Stimulated activated CD8-positive, alpha-beta memory T cell treated with anti-CD3 and anti-CD28 coated beads, Interleukin-15, amount 100 ng/mL, for 24 hours (primary cell): ENCODE measurements around the gene ASB16.

ENCODE experiments used
- DNase-seq: peaks from one replicate; pipeline ENCODE4 v3.0.0-alpha.2; 2020; ENCODE audit warnings: low read depth

ASB16 gene

DNA sequence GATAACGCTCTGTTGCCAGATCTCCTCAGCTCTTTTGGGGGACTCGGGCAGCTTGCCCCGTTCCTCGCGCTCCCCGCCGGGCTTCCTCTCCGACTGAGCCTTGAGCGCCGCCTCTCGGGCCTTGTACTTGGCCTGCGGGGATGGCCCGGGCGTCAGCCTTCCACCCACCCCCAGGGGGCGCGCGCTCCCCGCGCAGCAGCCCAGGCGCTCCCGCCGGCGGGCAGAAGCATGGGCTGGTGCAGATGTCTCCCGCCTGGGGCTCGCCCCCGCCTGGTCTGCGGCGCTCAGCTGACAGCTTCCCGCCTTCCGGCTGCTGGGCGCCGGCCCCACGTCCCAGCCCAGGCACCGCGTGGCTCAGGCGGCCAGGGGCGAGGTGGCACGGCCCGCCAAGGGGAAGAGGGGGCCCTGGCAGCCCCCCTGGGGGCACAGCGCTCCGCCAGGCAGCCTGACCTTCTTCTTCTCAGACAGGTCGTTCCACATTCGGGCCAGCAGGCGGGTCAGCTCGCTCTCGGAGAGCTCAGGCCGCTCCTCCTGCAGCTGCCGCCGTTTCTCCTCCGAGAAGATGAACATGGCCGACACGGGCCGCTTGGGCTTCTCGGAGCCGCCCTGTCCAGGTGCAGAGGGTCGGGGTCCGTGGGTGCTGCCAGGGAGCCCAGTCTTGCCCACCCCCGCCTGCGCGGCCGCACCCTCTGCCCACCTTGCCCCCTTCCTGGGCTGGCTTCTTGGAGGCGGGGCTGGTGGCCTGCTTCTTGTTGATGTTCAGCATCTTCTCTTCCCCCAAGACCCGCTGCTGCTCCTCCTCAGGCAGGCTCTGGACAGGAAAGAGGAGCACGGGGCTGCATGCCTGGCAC is 40.1 kb downstream of the ASB16 start:
- peak; percentile 81 for DNase-seq

DNA sequence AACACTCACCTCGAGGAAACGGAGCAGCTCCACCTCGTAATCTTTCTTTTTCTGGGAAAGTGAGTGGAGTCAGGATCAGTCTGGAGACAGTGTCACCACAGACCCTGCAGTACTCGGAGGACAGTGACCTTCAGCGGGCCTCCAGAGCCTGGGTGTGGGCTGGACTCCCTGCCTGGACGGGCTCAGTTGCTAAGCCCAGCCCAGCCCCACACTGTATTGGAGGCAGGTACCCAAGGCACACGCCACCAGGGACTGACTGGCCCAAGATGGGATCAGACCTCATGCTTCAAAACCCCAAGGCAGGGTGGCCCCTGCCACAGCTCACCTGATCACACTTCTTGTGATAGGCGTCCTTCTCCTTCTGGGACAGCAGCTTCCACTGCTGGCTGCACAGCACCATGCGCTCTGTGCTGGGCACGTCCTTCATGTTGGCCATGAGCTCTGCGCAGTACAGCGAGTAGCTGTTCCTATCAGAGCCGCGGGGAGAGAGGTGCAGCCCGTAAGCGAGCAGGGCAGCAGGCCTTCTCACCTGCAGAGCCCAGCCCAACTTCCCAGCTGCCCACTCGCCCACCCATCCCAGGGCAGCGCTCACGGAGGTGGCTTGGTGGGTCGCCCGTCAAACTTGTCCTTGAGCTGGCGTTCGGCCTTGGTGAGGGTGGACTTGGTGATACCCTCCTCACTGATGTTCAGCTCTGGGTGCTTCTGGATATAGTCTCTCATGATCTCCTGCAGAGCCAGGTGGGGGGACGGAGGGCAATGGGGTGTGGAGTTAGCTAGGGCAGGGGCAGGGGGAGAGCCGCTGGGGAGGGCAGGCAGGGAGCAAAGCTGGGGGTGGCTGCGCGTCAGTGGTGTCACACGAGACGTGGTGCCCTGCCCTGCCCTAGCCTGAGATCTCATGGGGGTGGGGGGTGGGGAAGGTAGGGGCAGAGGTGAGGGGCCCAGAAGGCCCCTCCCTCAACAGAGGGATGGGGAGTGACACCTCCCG is 41.1 kb downstream of the ASB16 start:
- DNase-seq: no peak

DNA sequence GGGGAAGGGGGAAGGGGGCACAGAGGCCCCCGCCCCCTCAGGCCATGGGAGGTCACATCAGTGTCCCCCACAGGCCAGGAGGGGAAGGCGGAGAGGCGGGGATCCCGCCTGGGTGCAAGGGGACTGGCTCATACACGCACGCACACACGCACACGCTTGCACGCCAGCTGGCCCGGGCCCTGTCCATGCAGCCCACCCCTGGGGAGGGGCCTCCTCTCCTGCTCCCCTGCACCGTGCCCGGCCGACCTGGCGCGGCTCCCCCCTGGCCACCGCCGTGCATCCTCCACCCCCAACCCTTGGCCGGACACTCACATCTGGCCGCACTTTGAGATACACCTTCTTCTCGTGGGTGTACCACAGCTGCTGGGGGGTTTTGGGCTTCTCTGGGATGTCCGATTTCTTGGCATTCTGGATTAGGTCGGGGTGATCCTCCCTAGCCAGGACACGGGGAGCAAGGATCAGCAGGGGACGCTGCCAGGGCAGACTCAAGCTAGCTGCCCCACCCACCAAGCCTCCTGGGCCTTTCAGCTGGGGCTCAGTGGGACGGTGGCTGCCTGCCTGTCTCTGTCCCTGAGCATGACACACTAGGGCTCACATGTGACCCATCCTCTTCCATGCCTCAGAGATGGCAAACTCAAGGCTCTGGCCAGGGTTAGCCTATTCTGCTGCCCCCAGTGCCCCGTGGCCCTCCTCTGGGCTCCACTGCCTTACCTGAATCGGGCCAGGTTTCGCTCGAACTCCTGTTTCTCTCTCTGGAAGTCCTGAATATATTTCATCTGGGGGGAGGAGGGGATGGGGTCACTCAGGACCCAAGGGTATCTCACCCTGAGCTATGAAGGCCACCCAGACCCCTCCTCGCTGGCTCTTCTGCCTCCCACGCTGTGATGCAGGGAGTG is 42.3 kb downstream of the ASB16 start:
- no peak for DNase-seq

DNA sequence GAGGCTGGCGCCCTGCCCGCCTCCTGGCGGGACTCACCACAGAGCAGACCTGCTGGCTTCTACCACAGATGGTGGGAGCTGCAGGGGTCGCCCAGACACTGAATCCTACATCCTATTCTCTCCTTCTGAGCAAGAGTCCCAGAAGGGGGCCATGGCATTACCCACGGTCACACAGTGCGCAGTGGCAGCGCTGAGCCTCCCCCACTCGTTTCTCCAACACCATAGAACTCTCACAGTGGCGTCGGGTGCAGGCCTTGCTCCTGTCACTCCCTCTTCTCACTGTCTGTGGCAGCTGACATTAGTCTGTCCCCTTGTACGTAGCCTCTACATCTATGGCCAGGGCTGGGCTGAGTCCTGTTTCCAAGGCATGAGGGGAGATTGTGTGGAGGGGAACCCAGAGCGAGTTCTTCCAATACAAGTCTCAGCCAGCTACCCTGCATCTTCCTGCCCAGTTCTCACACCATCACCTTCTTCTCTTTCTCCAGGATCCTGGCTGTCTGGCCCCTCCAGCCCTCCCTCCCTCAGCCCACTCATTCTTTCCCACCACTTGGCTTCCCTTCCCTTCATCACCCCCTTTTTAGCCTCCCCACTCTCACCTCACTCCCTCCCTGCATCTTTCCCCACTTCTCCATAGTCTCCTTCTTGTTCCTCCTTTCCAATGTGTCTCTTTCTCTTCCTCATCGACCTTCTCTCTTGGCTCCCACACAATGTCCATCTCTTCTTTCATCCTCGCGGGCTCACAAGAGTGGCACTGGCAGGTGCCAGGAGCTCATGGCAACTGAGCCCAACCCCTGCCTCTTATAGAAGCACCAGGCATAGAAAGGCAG is 43.1 kb downstream of the ASB16 start:
- DNase-seq: no peak

DNA sequence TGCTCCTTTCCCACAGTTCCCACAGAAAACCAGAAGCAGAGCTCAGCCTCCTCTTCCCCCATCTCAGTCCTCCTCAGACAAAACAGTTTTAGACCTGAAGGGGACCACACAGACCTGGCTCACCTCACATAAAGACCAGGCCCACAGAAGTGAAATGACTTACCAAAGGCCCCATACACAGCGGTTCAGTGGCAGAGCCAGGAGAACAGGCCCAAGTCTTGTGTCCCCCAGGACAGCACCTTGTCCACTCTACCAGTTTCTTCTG is 43.7 kb downstream of the ASB16 start:
- DNase-seq: no peak

DNA sequence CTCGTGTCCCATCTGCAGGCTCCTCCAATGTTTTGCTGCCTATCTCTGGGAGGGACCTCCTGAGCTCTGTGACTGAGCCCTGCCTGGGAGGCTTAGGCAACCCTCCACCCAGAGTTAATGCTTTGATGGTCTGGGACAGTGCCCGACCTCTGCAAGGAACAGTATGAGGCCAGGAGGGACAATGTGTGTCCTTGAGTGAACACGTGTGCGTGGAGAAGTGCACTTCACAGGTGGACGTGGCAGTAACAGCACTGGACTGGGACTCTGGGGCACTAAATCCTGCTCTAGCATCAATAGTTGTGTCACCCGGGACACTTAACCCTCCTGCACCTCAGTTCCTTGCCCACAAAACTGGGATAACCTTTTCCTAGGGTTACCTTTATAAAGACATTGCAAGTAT is 44.4 kb downstream of the ASB16 start:
- DNase-seq: no peak

DNA sequence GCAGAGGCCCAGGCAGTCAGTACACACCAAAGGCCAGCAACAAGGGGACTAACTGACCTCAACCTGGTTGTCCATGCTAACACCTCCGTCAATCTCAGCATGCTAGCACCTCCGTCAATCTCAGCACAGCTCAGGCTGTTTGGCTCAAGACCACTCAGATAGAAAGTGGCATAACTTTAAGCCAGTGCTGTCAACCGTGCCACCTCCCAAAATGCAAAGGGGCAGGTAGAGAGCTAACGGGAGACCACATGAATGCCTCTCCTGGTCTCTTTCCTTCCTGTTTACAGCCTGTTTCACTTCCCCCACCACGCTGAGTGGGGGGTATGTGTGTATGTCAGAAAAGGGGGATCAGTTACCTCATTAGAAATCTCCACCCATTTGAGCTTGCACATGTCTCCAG is 45.7 kb downstream of the ASB16 start:
- no peak for DNase-seq

DNA sequence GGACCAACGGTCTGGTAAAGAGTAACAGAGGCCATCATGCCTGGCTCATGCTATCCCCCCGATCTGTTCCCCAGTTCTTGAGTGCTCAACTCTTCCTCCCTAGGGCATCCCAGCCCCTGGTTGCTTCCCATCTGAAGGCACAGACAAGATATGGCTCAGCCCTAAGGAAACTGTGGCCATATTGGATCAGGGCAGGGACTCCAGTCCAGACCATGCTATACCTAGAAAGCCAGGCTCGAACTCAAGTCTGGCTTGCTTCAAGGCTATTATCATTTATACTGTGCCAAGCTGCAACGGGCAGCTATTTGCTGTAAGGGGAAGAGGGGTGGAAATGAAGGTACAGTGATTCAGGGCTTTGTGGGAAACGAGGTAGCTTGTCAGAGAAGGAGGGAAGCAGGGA is 46.2 kb downstream of the ASB16 start:
- no peak for DNase-seq

DNA sequence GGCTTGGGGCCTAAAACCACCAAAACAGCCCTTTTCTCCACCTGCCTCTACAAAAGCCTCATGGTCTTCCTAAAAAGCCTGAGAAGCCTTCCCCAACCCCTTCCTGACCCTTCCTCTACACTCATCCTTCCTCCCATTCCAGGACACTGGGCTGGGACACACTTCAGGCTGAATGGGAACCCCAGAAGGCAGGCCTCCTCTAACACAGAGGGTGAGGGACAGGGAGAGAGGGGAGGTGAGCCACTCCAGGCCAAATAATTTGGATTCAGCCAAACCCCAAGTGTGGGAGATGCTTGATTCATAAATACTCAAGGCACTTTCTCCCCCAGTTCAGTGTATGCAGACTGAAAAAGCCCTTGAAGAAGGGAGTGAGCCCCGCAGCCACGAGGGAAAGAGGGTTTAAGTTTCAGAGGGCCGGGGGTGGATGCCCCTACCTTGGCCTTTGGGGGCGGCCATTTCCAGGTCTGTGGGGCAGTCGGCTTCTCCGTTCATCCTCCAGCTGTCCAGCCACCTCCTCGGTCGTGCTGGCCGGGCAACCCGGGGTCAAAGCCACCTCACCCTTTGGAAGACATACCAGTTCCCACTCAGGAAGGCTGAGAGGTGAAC is 47.3 kb downstream of the ASB16 start:
- no peak for DNase-seq

DNA sequence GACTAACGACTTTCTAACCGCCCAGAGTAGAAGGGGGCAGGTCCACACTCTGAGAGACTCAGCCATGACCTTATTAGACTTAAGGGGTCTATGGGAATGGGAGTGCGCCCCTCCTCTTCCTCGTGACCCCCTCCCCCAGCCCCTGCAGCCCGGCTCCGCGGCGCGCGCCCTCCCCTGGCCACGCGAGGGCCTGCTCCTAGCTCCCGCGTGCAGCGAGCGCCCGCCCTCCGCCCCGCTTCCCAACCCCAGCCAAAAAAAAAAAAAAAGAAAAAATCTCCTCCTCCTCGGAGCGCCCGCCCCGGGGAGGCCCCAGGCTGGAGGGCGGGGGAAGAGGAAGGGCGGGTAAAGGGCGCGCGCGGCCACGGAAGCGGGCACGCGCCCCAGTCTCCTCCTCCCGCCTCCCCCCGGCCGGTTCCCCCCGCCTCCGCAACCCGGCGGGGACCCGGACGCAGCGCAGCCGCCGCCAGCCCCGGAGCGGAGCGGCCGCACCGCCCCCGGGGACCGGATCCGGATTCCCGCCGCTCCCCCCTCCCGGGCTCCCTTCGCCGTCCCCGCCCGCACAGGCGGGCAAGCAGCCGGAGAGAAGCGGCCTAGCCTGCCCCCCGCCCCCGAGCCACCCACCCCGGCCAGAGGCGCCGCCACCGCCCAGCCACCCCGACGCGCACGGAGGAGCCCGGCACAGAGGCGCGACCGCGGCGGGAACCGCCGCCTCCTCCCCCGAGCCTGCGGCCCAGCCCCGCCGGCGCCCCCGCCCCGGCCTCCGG is 48.0 kb downstream of the ASB16 start:
- DNase-seq: peak; percentile 69

DNA sequence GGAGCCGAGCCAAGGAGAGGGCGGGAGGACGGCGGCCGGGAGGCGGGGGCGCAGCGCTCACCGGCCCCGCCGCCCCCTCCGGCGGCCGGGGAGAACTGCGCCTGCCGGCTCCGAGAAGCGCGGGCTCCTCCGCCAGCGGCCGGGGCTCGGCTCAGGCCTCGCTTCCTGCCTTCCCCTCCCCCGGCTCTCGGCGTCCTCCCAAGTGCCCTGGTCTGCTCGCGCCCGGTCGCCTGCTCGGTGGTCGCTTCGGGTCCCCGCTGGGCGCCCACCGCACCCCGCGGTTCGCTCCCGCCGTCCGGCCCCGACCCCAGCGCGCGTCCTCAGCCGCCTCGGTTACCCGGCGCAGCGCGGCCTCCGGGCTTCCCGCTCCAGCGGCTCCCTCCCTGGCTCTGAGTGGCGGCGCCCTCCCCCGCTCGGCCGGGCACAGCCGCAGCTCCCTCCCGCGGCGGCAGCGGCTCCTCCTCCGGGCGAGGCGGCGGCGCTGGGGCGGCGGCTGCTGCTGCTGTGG is 48.7 kb downstream of the ASB16 start:
- no peak for DNase-seq

DNA sequence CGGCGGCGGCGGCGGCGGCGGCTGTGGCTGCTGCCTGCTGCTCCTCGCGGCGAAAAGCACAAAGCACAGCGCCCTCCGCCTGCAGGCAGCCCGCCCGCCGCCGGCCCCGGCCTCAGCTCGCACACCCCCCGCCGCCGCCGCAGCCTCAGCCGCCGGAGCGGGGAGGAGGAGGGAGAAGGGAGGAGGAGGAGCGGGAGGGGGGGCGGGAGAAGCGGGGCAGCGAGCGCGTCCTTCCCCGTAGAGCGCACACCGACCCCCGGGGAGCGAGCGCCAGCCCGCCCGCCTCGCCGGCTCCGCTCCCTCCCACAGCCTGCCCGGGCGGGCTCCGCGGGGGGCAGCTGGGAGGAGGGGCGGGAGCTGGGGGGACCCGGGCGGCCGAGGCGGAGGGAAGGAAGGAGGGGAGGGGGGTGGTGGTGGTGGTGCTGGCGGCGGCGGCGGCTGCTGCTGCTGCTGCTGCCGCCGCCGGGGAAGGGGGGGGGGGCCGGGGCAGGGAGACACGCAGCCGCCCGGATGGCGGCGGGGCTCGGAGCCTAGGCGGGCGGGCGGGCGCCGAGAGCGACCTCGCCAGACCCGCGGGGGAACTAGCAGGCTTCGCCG is 49.2 kb downstream of the ASB16 start, which contains the start of gene UBTF:
Gene UBTF (minus strand): TSS at position 60 of the 597 bp plus-strand sequence. CDS start 1,446 bp downstream, outside the sequence.
- DNase-seq: no peak

DNA sequence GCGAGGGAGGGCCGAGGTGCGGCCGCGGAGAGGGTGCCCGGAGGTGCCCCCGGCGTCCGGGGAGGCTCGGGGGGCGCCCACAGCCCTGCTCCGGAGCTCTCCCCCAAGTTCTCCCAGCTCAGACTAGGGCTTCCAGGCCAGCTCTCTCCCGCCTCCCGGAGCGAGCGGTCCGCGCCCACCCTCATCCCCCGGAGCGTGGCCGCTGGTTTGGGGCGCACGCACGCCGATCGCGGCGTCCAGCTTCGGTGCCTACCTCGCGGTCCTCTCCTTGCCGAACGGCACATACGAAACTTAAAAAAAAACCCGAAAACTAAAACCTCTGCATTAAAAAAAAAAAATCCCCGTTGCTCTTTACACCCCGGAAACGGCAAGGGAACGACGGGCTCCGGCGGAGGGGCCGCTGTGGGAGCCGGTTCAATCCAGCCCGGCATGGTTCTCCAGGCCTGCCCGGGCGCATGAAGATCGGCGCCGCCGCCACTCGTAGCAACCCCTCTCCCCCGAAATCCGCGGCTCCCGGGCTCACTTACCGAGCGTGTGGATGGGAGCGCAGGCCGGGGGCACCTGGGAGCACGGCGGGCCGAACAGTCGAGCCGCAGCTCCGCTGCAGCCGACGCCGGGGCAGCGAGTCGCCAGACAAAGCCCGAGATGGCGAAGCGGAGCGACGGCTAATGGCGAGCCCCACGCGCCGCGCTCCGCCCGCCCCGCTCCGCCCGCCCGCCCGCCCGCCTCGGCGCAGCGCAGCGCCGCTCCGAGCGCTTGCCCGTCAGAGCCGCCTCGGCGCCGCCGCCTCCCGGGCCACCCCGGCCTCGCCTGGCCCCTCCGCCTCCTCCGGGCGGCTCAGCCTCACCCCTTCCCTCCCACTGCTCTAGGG is 49.9 kb downstream of the ASB16 start:
- DNase-seq: no peak

DNA sequence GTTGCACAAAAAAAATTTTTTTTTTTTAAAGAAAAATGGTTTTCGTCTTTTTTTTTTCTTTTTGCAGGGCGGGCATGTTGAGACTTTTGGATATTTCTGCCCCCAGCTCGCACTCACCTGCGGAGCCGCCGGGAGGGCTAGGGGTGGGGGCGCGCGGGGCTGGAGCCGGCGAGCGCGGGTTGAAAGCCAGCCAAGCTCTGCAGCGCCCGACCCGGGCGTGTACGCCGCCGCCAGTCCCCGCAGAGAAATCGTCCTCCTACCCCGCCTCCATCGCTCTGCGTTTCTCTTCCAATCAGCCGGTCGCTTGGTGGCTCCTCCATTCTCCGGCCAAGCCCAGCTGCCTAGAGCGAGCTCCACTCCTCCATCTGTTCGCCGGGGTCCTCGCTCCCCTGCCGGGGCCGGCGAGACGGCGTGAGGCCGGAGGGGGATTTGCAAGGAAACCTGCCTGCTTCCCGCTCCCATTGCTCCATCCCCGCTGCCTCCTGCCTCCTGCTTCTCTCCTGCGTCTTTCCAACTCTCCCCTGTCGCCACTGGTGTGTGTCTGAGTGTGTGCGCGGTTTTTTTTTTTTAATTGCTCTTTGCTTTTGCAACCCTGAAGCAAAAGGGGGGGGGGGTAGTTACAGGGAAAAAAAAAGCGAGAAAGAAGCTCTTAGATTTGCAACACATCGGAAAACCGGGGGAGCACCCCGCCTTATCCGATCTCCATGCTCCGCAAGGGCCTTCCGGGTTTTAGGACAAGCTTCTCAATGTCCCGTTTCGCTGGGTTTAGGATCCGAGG is 50.8 kb downstream of the ASB16 start:
- no peak for DNase-seq

DNA sequence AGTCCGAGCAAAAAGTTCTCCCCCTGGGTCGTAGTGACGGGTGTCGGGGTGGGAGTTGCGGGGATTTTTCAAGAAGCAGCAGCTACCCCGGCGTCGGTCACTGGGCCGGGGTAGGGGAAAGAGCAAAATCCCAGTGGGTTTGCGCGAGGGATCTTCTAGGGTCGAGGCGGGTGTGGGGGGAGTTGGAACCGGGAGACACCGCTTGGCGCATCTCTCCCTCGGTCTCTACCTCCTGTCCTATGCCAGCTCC is 51.3 kb downstream of the ASB16 start:
- DNase-seq: no peak

DNA sequence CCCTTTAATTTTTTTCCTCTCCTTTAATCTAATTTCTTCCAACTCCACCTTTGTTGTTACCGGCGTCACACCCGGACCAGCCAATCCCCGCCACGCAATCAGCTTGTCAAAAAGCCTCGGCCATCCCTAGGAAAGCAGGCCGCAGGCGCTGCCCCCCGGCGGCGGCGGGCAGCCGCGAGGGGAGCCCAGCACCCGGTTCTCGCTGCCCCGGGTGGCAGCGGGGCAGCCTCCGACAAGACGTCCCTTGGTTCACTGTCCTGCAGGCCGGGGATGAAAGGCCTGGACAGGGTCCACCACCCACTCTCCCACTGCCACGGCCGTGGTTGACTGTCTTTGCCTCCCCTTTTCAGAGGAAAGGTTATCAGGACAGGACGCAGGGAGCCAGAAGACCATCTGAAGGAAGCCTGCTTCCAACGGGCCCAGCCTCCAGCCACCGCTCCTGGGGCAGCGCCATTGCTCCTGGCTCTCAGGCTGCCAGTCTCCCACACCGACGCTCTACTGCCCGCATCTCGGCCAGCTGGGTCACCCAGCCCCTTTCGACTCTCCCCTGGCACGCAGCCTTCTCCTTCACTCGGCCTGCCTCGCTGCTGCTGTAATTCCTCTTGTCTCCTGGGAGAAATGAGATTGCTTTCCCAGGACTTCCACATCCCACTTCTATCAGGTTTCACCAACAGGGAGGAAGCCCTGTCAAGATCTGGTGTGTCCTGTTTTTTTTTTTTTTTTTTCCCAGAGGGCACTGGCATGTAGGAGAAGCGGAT is 51.8 kb downstream of the ASB16 start:
- no peak for DNase-seq

DNA sequence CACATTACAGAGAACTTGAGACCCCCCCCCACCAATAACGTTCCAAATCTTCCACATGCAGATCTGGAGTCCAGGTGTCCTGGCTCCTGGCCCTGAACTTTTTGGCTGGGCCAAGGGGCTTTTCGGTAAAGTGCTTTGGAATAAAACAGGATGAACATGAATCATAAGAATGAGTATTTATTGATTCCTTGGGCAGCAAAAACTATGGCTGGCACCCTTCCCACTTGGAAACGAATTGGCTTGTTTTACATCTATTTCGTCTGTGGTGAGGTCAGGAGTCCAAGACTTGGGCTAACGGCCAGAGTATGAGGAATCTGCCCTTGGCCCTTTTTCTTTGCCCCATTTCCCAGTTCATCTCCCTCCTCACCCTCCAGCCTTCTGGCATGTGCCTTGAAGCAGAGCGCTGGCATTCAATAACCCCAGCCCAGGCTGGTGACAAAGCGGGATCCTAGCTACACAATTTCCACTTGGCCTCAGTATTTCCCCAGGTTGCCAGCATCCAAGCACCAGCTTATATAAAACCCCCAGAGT is 53.1 kb downstream of the ASB16 start:
- DNase-seq: no peak
